PC-9 (cell line): ENCODE measurements around the gene RAB10. TPM values are rescaled to one million over a fixed set of nuclear protein-coding genes. Genes with fewer than 3 reads are reported as not detected.
"Not testable (repeated sequence)": the region's sequence is repeated elsewhere in the genome, so short reads cannot be mapped to it uniquely, and the experiment has no call there.

Source experiments
- BruUV-seq: library from RNA; stranded (reverse); fragments of 400-500 nt; replicated peaks from 2 replicates; lab custom pipeline; 2021; lab: Mats Ljungman, UMichigan
- CTCF ChIA-PET: fragments of 300-600 bp; sonication (Branson Sonifier 250); formaldehyde crosslinking; loops from one replicate; lab custom pipeline; 2022; ENCODE audit warnings: antibody characterized with exemption; lab: Charles Lee
- POLR2A ChIA-PET: fragments of 300-600 bp; sonication (Branson Sonifier 250); formaldehyde crosslinking; loops from one replicate; lab custom pipeline; 2022; ENCODE audit warnings: antibody characterized with exemption; ENCODE audit not compliant: unreplicated experiment; lab: Charles Lee
- DNase-seq, 2 experiments: peaks; one replicate each; pipeline versions ENCODE4 v3.0.0 to v3.0.0-alpha.2; 2015 to 2022; ENCODE audit warnings: mixed read lengths in 1 of 2
- H2AFZ ChIP-seq: fragments of 200-600 bp; sonication (generic); 2 replicates; pipeline ENCODE4 v1.8.1; 2017; ENCODE audit warnings: antibody characterized with exemption
- H3F3A ChIP-seq: fragments of 200-600 bp; sonication (generic); 2 replicates; pipeline ENCODE4 v1.8.1; 2017; ENCODE audit warnings: antibody characterized with exemption, mild to moderate bottlenecking, low read depth; ENCODE audit not compliant: insufficient read depth
- H3K27ac ChIP-seq: fragments of 200-600 bp; sonication (generic); 2 replicates; pipeline ENCODE4 v1.6.1; 2016; ENCODE audit warnings: mixed run types
- H3K27me3 ChIP-seq: fragments of 200-600 bp; sonication (generic); 2 replicates; pipeline ENCODE4 v1.6.1; 2016; ENCODE audit warnings: low read depth, mixed run types; ENCODE audit not compliant: insufficient read depth
- H3K36me3 ChIP-seq: fragments of 200-600 bp; sonication (generic); 2 replicates; pipeline ENCODE4 v1.6.1; 2016; ENCODE audit warnings: low read depth, mixed run types
- H3K4me1 ChIP-seq: fragments of 200-600 bp; sonication (generic); replicated peaks from 2 replicates; pipeline ENCODE4 v1.6.1; 2016; ENCODE audit warnings: mixed run types; ENCODE audit not compliant: insufficient read depth
- H3K4me2 ChIP-seq: fragments of 200-600 bp; sonication (generic); 2 replicates; pipeline ENCODE4 v1.6.1; 2017; ENCODE audit warnings: mixed run types
- H3K4me3 ChIP-seq: fragments of 200-600 bp; sonication (generic); 2 replicates; pipeline ENCODE4 v1.6.1; 2016; ENCODE audit warnings: mixed run types
- H3K79me2 ChIP-seq: fragments of 200-600 bp; sonication (generic); 2 replicates; pipeline ENCODE4 v1.6.1; 2017; ENCODE audit warnings: low read depth, mixed run types
- H3K9me2 ChIP-seq: fragments of 200-600 bp; sonication (generic); 2 replicates; pipeline ENCODE4 v1.8.1; 2017; ENCODE audit warnings: mild to moderate bottlenecking; ENCODE audit not compliant: insufficient read depth
- H3K9me3 ChIP-seq: fragments of 200-600 bp; sonication (generic); 2 replicates; pipeline ENCODE4 v1.8.1; 2016; ENCODE audit warnings: low read depth; ENCODE audit not compliant: insufficient read depth
- H4K20me1 ChIP-seq: fragments of 200-600 bp; sonication (generic); 2 replicates; pipeline ENCODE4 v1.8.1; 2017; ENCODE audit not compliant: insufficient read depth
- EZH2 ChIP-seq: fragments of 200-600 bp; sonication (generic); IDR thresholded peaks from 2 replicates; pipeline ENCODE4 v1.8.0; 2017; ENCODE audit warnings: antibody characterized with exemption, low read depth
- intact Hi-C: fragments of 100-400 bp; cut with micrococcal nuclease; formaldehyde crosslinking; loops from one replicate; pipeline ENCODE4 v1.10.0; 2022; ENCODE audit not compliant: unreplicated experiment
- total RNA-seq: library from RNA; stranded (reverse); gene quantifications from 2 replicates; pipeline ENCODE4 v1.2.3, GENCODE V29; 2021
- TF ChIP-seq, protein P1 (sequence below): fragments of 200-600 bp; sonication (generic); conservative IDR thresholded peaks from 2 replicates; pipeline ENCODE4 v1.6.1; 2017; ENCODE audit warnings: mixed run types, antibody characterized with exemption, mild to moderate bottlenecking, moderate library complexity

Gene RAB10
- total RNA-seq, 1 experiment from 2014 or later: 171 TPM

DNA sequence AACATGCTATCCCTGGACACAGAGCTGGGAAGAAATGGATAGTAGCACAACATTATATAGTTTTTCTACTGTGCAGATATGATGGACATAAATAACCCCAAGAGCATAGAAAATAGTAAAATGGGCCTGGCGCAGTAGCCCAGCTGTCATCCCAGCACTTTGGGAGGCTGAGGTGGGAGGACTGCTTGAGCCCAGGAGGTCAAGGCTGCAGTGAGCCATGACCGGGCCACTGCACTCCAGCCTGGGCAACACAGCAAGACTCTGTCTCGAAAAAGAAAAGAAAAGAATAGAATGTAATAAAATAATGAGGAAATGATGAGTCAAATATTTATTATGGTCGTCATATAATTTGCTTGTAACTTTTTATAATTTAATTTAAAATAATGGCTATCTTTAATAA lies 131.5 kb downstream of the RAB10 start:
- intact Hi-C loops: no loop called here
- no peaks in the 10 kb centered on the region for H4K20me1 ChIP-seq
- H3K27ac ChIP-seq: no peak overlapping the region
- no peak for TF ChIP-seq EZH2
- TF ChIP-seq, protein P1, sequence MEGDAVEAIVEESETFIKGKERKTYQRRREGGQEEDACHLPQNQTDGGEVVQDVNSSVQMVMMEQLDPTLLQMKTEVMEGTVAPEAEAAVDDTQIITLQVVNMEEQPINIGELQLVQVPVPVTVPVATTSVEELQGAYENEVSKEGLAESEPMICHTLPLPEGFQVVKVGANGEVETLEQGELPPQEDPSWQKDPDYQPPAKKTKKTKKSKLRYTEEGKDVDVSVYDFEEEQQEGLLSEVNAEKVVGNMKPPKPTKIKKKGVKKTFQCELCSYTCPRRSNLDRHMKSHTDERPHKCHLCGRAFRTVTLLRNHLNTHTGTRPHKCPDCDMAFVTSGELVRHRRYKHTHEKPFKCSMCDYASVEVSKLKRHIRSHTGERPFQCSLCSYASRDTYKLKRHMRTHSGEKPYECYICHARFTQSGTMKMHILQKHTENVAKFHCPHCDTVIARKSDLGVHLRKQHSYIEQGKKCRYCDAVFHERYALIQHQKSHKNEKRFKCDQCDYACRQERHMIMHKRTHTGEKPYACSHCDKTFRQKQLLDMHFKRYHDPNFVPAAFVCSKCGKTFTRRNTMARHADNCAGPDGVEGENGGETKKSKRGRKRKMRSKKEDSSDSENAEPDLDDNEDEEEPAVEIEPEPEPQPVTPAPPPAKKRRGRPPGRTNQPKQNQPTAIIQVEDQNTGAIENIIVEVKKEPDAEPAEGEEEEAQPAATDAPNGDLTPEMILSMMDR: no peak
- H3K79me2 ChIP-seq: no peaks in the 10 kb centered on the region
- no peaks in the 10 kb centered on the region for H3K4me1 ChIP-seq
- H3K4me3 ChIP-seq: no peak overlapping the region
- CTCF ChIA-PET: interaction anchor here (0.6 to 0.7 kb wide), 3 partner anchors 15 to 771 kb away, joined by 4 to 8 read pairs (median 7); partner anchors contain the start of gene ASXL2
- no TSS peak for BruUV-seq
- H3K9me3 ChIP-seq: no peaks in the 10 kb centered on the region
- H3K36me3 ChIP-seq: no peaks in the 10 kb centered on the region
- H3F3A ChIP-seq: no peaks in the 10 kb centered on the region
- no peaks in the 10 kb centered on the region for H3K9me2 ChIP-seq
- DNase-seq: no peak
- H3K27me3 ChIP-seq: no peaks in the 10 kb centered on the region
- H3K4me2 ChIP-seq: no peak overlapping the region
- no peak overlapping the region for H2AFZ ChIP-seq
- POLR2A ChIA-PET: no interaction called here

GRCh38 chr2:26166541-26166940 lies 132.7 kb downstream of the RAB10 start:
- H3F3A ChIP-seq, H3K27me3 ChIP-seq, H4K20me1 ChIP-seq, H3K36me3 ChIP-seq, BruUV-seq, H3K27ac ChIP-seq, H3K4me3 ChIP-seq, H3K4me2 ChIP-seq, H3K9me3 ChIP-seq, intact Hi-C loops, H3K9me2 ChIP-seq, H3K4me1 ChIP-seq, H3K79me2 ChIP-seq, DNase-seq, H2AFZ ChIP-seq: not testable (repeated sequence)
- ChIA-PET CTCF (interaction anchor here (0.6 kb wide), 3 partner anchors 25 to 166 kb away, joined by 4 to 6 read pairs (median 6); no protein-coding TSS in a partner anchor), POLR2A (interaction anchor here (0.6 kb wide), 1 partner anchor 674 kb away, joined by 5 read pairs; no protein-coding TSS in a partner anchor)

- DNase-seq: no peak
- ChIA-PET CTCF (interaction anchor here (0.7 kb wide), 1 partner anchor 84 kb away, joined by 9 read pairs; no protein-coding TSS in a partner anchor), POLR2A (no interaction called here)
- Histone ChIP-seq H2AFZ (no peak overlapping the region), H3K27me3 (no peaks in the 10 kb centered on the region), H3K9me3 (no peaks in the 10 kb centered on the region), H3K27ac (no peak overlapping the region), H3K4me1 (no peaks in the 10 kb centered on the region), H3K4me3 (no peak overlapping the region), H3K4me2 (no peak overlapping the region), H4K20me1 (no peaks in the 10 kb centered on the region), H3K36me3 (no peaks in the 10 kb centered on the region), H3K9me2 (no peaks in the 10 kb centered on the region), H3K79me2 (no peaks in the 10 kb centered on the region), H3F3A (peaks cover 6% of the 10 kb centered on the region; the same call in 1 of the 2 replicates)
- intact Hi-C loops: no loop called here
- TF ChIP-seq, protein P1: no peak
- TF ChIP-seq EZH2: no peak
- BruUV-seq: no TSS peak
Observed at GRCh38 chr2:26168785-26169184, 134.9 kb downstream of the RAB10 start.

DNA sequence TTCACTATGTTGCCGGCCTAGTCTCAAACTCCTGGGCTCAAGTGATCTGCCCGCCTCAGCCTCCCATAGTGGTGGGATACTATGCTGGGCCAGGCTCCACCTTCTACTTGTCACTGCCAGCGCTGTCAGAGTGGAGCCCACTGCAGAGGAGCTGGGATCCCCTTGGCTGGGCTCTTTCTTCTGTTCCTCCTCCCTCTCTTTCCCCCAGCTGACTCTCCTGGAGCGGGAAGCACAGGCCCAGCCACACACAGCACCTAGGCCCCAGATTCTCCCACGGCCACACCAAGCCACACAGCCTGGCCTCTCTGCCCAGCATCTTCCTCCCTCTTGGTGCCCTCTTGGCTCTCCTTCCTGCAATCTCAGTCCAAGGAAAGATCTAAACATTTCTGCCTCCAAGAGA lies 135.3 kb downstream of the RAB10 start:
- no peak for DNase-seq
- TF ChIP-seq EZH2: no peak
- TF ChIP-seq, protein P1: no peak

More for the DNA sequence above, 135.3 kb downstream of the RAB10 start:
- peaks cover 6% of the 10 kb centered on the region; the same call in 1 of the 2 replicates for H3F3A ChIP-seq
- no peaks in the 10 kb centered on the region for H3K27me3 ChIP-seq
- no peak overlapping the region for H3K27ac ChIP-seq
- intact Hi-C loops: no loop called here
- no peaks in the 10 kb centered on the region for H3K36me3 ChIP-seq
- ChIA-PET CTCF (no interaction called here), POLR2A (no interaction called here)
- no peak overlapping the region for H2AFZ ChIP-seq
- BruUV-seq: no TSS peak
- no peaks in the 10 kb centered on the region for H4K20me1 ChIP-seq
- no peaks in the 10 kb centered on the region for H3K9me2 ChIP-seq
- H3K79me2 ChIP-seq: no peaks in the 10 kb centered on the region
- no peaks in the 10 kb centered on the region for H3K4me1 ChIP-seq
- H3K4me2 ChIP-seq: no peak overlapping the region
- H3K9me3 ChIP-seq: no peaks in the 10 kb centered on the region
- H3K4me3 ChIP-seq: no peak overlapping the region
